ENCODE measurements around the gene SPRED2. TPM values are rescaled to one million over a fixed set of nuclear protein-coding genes. Genes with fewer than 3 reads are reported as not detected.

SPRED2 gene
- total RNA-seq, 1 donor from 2014 or later = 18.4 TPM

- Histone ChIP-seq H3K4me3 (no peak overlapping the region), H3K9me3 (no peaks in the 10 kb centered on the region), H3K36me3 (peaks cover 0 to 7% of the 10 kb centered on the region in 2 donors), H3K27me3 (no peaks in the 10 kb centered on the region), H3K4me1 (no peaks in the 10 kb centered on the region), H3K27ac (no peak overlapping the region)
- TF ChIP-seq POLR2AphosphoS5 (IDR thresholded peaks at IDR 0.05; ENCODE audit: insufficient read depth in 1 of 2, low read depth in 1 of 2) (no peak), CTCF (IDR thresholded peaks at IDR 0.05) (no peak), POLR2A (IDR thresholded peaks at IDR 0.05) (no peak)
- DNase-seq (ENCODE audit: extremely low spot score in 2 of 2) = no peak
- intact Hi-C loops (cut with DNase I) = no loop called here
These were observed 97.7 kb downstream of the SPRED2 start for GRCh38 chr2:65334714-65335113.

GRCh38 chr2:65331336-65332025 lies 100.9 kb downstream of the SPRED2 start:
- intact Hi-C loops (cut with DNase I) = no loop called here
- Histone ChIP-seq H3K4me1 (no peaks in the 10 kb centered on the region), H3K27ac (no peak overlapping the region), H3K9me3 (no peaks in the 10 kb centered on the region), H3K4me3 (no peak overlapping the region), H3K27me3 (no peaks in the 10 kb centered on the region), H3K36me3 (peaks cover 0 to 7% of the 10 kb centered on the region in 2 donors)
- no peak for DNase-seq (ENCODE audit: extremely low spot score in 2 of 2)
- TF ChIP-seq POLR2AphosphoS5 (IDR thresholded peaks at IDR 0.05; ENCODE audit: insufficient read depth in 1 of 2, low read depth in 1 of 2) (no peak), POLR2A (IDR thresholded peaks at IDR 0.05) (no peak), CTCF (IDR thresholded peaks at IDR 0.05) (no peak)

- DNase-seq (ENCODE audit: extremely low spot score in 2 of 2) = no peak
- no peaks in the 10 kb centered on the region for H3K27me3 ChIP-seq
- no peak overlapping the region for H3K4me3 ChIP-seq
- H3K4me1 ChIP-seq = no peaks in the 10 kb centered on the region
- H3K9me3 ChIP-seq = no peaks in the 10 kb centered on the region
- no peak for TF ChIP-seq POLR2AphosphoS5 (IDR thresholded peaks at IDR 0.05; ENCODE audit: insufficient read depth in 1 of 2, low read depth in 1 of 2)
- no peak for TF ChIP-seq POLR2A (IDR thresholded peaks at IDR 0.05)
- no peak for TF ChIP-seq CTCF (IDR thresholded peaks at IDR 0.05)
- H3K36me3 ChIP-seq = peaks cover 0 to 7% of the 10 kb centered on the region in 2 donors
- no peak overlapping the region for H3K27ac ChIP-seq
- intact Hi-C loops (cut with DNase I) = no loop called here
These were observed 102.9 kb downstream of the SPRED2 start for GRCh38 chr2:65329525-65329924.

- Histone ChIP-seq H3K27ac (no peak overlapping the region), H3K4me1 (no peaks in the 10 kb centered on the region), H3K36me3 (peaks cover 0 to 2% of the 10 kb centered on the region in 2 donors), H3K9me3 (no peaks in the 10 kb centered on the region), H3K27me3 (no peaks in the 10 kb centered on the region), H3K4me3 (no peak overlapping the region)
- DNase-seq (ENCODE audit: extremely low spot score in 2 of 2) = no peak
- intact Hi-C loops (cut with DNase I) = no loop called here
- TF ChIP-seq POLR2AphosphoS5 (IDR thresholded peaks at IDR 0.05; ENCODE audit: insufficient read depth in 1 of 2, low read depth in 1 of 2) (no peak), POLR2A (IDR thresholded peaks at IDR 0.05) (no peak), CTCF (IDR thresholded peaks at IDR 0.05) (no peak)
These were observed 106.1 kb downstream of the SPRED2 start for GRCh38 chr2:65326276-65326675.

- DNase-seq (ENCODE audit: extremely low spot score in 2 of 2) = no peak
- TF ChIP-seq POLR2AphosphoS5 (IDR thresholded peaks at IDR 0.05; ENCODE audit: insufficient read depth in 1 of 2, low read depth in 1 of 2) = no peak
- no peak for TF ChIP-seq POLR2A (IDR thresholded peaks at IDR 0.05)
- TF ChIP-seq CTCF (IDR thresholded peaks at IDR 0.05) = no peak
- no peak overlapping the region for H3K4me3 ChIP-seq
- H3K27ac ChIP-seq = no peak overlapping the region
- H3K27me3 ChIP-seq = no peaks in the 10 kb centered on the region
- intact Hi-C loops (cut with DNase I) = no loop called here
- no peaks in the 10 kb centered on the region for H3K9me3 ChIP-seq
- no peaks in the 10 kb centered on the region for H3K36me3 ChIP-seq
- H3K4me1 ChIP-seq = peaks cover 12% of the 10 kb centered on the region
These were observed 107.3 kb downstream of the SPRED2 start for GRCh38 chr2:65325066-65325465.

All from vagina (tissue), 2 donors.